Upper lobe of left lung (tissue), 4 donors: ENCODE results near the gene LDLRAD2.

Experiments used
- EP300 ChIP-seq, 4 donors: sonication (generic); formaldehyde crosslinking; IDR thresholded peaks; one replicate each; pipeline ENCODE4 v1.5.1; 2017; ENCODE audit warnings: antibody characterized with exemption in 4 of 4, control low read depth in 2 of 4
- POLR2A ChIP-seq, 4 donors: fragments of 450-650 bp; IDR thresholded peaks; one replicate each; pipeline ENCODE4 v1.5.1; 2016 to 2017; ENCODE audit warnings: antibody characterized with exemption in 4 of 4, mild to moderate bottlenecking in 2 of 4
- POLR2AphosphoS5 ChIP-seq, 2 donors: sonication (generic); formaldehyde crosslinking; IDR thresholded peaks; one replicate each; pipeline ENCODE4 v1.5.1; 2017; ENCODE audit warnings: antibody characterized with exemption in 2 of 2
- TF ChIP-seq, protein P1 (sequence below), 6 experiments: fragments of 450-650 bp in 4 of 6; fragments of 200-600 bp in 2 of 6; sonication (generic) in 2 of 6; IDR thresholded peaks; one replicate each; pipeline ENCODE4 v1.5.1; 2016 to 2019; ENCODE audit warnings: antibody characterized with exemption in 6 of 6

DNA sequence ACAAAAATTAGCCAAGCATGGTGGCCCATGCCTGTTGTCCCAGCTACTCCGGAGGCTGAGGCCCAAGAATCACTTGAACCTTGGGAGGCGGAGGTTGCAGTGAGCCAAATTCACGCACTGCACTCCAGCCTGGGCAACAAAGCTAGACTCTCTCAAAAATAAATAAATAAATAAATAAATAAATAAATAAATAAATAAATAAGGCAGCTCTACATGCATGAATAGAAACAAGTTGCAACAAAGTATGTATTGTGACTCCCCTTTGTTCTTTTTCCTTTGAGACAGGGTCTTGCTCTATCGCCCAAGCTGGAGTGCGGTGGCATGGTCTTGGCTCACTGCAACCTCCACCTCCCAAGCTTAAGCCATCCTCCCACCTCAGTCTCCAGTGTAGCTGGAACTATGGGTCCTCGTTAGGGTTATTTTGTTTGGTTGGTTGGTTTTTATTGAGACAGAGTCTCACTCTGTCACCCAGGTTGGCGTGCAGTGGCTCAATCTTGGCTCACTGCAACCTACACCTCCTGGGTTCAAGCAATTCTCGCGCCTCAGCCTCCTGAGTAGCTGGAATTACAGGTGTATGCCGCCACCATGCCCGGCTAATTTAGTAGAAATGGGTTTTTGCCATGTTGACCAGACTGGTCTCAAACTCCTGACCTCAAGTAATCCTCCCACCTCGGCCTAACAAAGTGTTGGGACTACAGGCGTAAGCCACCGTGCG, 37.1 kb upstream of the LDLRAD2 start:
- no peak for TF ChIP-seq EP300 (IDR thresholded peaks at IDR 0.05)
- no peak for TF ChIP-seq POLR2A (IDR thresholded peaks at IDR 0.05)
- TF ChIP-seq, protein P1, sequence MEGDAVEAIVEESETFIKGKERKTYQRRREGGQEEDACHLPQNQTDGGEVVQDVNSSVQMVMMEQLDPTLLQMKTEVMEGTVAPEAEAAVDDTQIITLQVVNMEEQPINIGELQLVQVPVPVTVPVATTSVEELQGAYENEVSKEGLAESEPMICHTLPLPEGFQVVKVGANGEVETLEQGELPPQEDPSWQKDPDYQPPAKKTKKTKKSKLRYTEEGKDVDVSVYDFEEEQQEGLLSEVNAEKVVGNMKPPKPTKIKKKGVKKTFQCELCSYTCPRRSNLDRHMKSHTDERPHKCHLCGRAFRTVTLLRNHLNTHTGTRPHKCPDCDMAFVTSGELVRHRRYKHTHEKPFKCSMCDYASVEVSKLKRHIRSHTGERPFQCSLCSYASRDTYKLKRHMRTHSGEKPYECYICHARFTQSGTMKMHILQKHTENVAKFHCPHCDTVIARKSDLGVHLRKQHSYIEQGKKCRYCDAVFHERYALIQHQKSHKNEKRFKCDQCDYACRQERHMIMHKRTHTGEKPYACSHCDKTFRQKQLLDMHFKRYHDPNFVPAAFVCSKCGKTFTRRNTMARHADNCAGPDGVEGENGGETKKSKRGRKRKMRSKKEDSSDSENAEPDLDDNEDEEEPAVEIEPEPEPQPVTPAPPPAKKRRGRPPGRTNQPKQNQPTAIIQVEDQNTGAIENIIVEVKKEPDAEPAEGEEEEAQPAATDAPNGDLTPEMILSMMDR (IDR thresholded peaks at IDR 0.05) = no peak
- TF ChIP-seq POLR2AphosphoS5 (IDR thresholded peaks at IDR 0.05) = no peak
